Astrocyte (in vitro differentiated cells and primary cell): ENCODE data around the gene MAP1LC3A.

Experiments used
- EZH2 ChIP-seq: IDR thresholded peaks from 2 replicates; pipeline ENCODE4 v1.6.1; 2012; ENCODE audit warnings: mild to moderate bottlenecking, low read length, inconsistent platforms; ENCODE audit not compliant: insufficient read depth
- TF ChIP-seq, protein P1 (sequence below): IDR thresholded peaks from 2 replicates; pipeline ENCODE4 v1.5.1; 2011; ENCODE audit warnings: low read depth, mild to moderate bottlenecking, inconsistent platforms, low read length, moderate library complexity; ENCODE audit not compliant: insufficient read depth

DNA sequence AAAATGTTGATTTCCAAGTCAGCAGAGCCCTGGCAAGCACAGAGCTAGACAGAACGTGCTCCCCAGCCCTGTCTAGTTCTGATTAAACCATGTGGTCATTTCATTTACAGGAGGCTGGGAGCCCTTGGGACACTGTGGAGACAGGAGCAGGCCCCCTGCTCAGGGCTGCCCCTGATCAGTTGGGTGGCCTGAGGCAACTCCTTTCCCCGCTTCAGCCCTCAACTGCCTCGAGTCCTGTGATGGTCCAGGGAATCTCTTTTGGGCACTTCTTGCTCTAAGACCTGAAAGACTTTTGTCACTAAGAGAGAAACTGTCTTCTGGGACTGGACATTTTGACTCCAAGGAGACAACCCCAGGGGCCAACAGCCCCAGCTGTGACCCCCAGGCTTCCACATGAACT lies 28.8 kb upstream of the MAP1LC3A start:
- TF ChIP-seq, protein P1, sequence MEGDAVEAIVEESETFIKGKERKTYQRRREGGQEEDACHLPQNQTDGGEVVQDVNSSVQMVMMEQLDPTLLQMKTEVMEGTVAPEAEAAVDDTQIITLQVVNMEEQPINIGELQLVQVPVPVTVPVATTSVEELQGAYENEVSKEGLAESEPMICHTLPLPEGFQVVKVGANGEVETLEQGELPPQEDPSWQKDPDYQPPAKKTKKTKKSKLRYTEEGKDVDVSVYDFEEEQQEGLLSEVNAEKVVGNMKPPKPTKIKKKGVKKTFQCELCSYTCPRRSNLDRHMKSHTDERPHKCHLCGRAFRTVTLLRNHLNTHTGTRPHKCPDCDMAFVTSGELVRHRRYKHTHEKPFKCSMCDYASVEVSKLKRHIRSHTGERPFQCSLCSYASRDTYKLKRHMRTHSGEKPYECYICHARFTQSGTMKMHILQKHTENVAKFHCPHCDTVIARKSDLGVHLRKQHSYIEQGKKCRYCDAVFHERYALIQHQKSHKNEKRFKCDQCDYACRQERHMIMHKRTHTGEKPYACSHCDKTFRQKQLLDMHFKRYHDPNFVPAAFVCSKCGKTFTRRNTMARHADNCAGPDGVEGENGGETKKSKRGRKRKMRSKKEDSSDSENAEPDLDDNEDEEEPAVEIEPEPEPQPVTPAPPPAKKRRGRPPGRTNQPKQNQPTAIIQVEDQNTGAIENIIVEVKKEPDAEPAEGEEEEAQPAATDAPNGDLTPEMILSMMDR = no peak
- TF ChIP-seq EZH2 = no peak
